IMR-90 (cell line): Measurements from ENCODE around the gene APAF1. TPM values are rescaled to one million over a fixed set of nuclear protein-coding genes. Genes with fewer than 3 reads are reported as not detected.

Source experiments
- ATAC-seq: fragments of 200-7000 bp; cut with Tn5 transposase; 2 replicates; pipeline ENCODE4 v1.9.1; 2020; ENCODE audit warnings: low read depth, mild to moderate bottlenecking, moderate library complexity
- BruUV-seq: library from RNA; stranded (reverse); fragments of 400-500 nt; replicated peaks from 2 replicates; lab custom pipeline; 2021; lab: Mats Ljungman, UMichigan
- CTCF ChIA-PET: fragments of 300-600 bp; formaldehyde crosslinking; extraction: SDS; loops from one replicate; lab custom pipeline; 2021; ENCODE audit warnings: antibody characterized with exemption; lab: Yijun Ruan, JAX
- POLR2A ChIA-PET: fragments of 300-600 bp; sonication (Branson Sonifier 250); formaldehyde crosslinking; loops from one replicate; lab custom pipeline; 2022; ENCODE audit warnings: antibody characterized with exemption; ENCODE audit not compliant: unreplicated experiment; lab: Charles Lee
- DNase-seq: peaks from one replicate; pipeline ENCODE4 v3.0.0; 2013
- H2AFZ ChIP-seq: replicated peaks from 2 replicates; pipeline ENCODE3; 2013; ENCODE audit warnings: low read length, mild to moderate bottlenecking; ENCODE audit not compliant: poor library complexity
- H2AK5ac ChIP-seq: 2 replicates; pipeline ENCODE4 v1.6.1; 2013; ENCODE audit warnings: low read depth, low read length, inconsistent platforms
- H2AK9ac ChIP-seq: replicated peaks from 2 replicates; pipeline ENCODE3; 2013; ENCODE audit warnings: mild to moderate bottlenecking, low read depth, low read length, moderate library complexity; ENCODE audit not compliant: poor library complexity
- H2BK120ac ChIP-seq: 2 replicates; pipeline ENCODE4 v1.6.1; 2013; ENCODE audit warnings: low read depth, low read length, inconsistent platforms
- H2BK15ac ChIP-seq: 3 replicates; pipeline ENCODE4 v1.6.1; 2013; ENCODE audit warnings: low read depth, low read length, inconsistent platforms
- H2BK20ac ChIP-seq: 2 replicates; pipeline ENCODE4 v1.6.1; 2013; ENCODE audit warnings: low read depth, mild to moderate bottlenecking, inconsistent platforms, low read length, moderate library complexity
- H2BK5ac ChIP-seq: 2 replicates; pipeline ENCODE4 v1.6.1; 2013; ENCODE audit warnings: mild to moderate bottlenecking, low read depth, low read length, inconsistent platforms; ENCODE audit not compliant: poor library complexity, severe bottlenecking
- H3K14ac ChIP-seq: replicated peaks from 2 replicates; pipeline ENCODE4 v1.6.1; 2013; ENCODE audit warnings: low read depth, low read length, inconsistent platforms
- H3K18ac ChIP-seq: 2 replicates; pipeline ENCODE4 v1.6.1; 2013; ENCODE audit warnings: low read depth, low read length, control low read depth
- H3K23ac ChIP-seq: 2 replicates; pipeline ENCODE4 v1.6.1; 2013; ENCODE audit warnings: low read depth, low read length, inconsistent platforms
- H3K27ac ChIP-seq: 2 replicates; pipeline ENCODE4 v1.5.1; 2013; ENCODE audit warnings: mild to moderate bottlenecking, control low read depth, low read length; ENCODE audit not compliant: insufficient read depth
- H3K27me3 ChIP-seq: 2 replicates; pipeline ENCODE4 v1.6.1; 2013; ENCODE audit warnings: low read length; ENCODE audit not compliant: control insufficient read depth, insufficient read depth
- H3K36me3 ChIP-seq: 2 replicates; pipeline ENCODE4 v1.6.1; 2013; ENCODE audit warnings: low read length, mixed read lengths; ENCODE audit not compliant: control insufficient read depth, insufficient read depth
- H3K4ac ChIP-seq: 2 replicates; pipeline ENCODE4 v1.6.1; 2013; ENCODE audit warnings: low read depth, low read length, inconsistent platforms
- H3K4me1 ChIP-seq: 2 replicates; pipeline ENCODE4 v1.6.1; 2013; ENCODE audit warnings: low read length, mixed read lengths; ENCODE audit not compliant: control insufficient read depth, insufficient read depth
- H3K4me2 ChIP-seq: 2 replicates; pipeline ENCODE4 v1.6.1; 2013; ENCODE audit warnings: low read depth, mild to moderate bottlenecking, control low read depth, low read length, moderate library complexity
- H3K4me3 ChIP-seq: 2 replicates; pipeline ENCODE4 v1.5.1; 2013; ENCODE audit warnings: low read depth, mild to moderate bottlenecking, control low read depth, low read length, moderate library complexity; ENCODE audit not compliant: insufficient read depth
- H3K56ac ChIP-seq: 2 replicates; pipeline ENCODE4 v1.6.1; 2013; ENCODE audit warnings: low read length, inconsistent platforms; ENCODE audit not compliant: insufficient read depth; ENCODE audit errors: extremely low read depth
- H3K79me1 ChIP-seq, 2 experiments: 2 replicates each; pipeline ENCODE4 v1.6.1; 2013; ENCODE audit warnings: low read length in 2 of 2, inconsistent platforms in 1 of 2, low read depth in 1 of 2
- H3K9ac ChIP-seq: 2 replicates; pipeline ENCODE4 v1.6.1; 2013; ENCODE audit warnings: low read depth, low read length, control low read depth
- H3K9me1 ChIP-seq: 2 replicates; pipeline ENCODE4 v1.6.1; 2013; ENCODE audit warnings: low read length, inconsistent platforms; ENCODE audit not compliant: insufficient read depth
- H3K9me3 ChIP-seq: 2 replicates; pipeline ENCODE4 v1.6.1; 2013; ENCODE audit warnings: low read length; ENCODE audit not compliant: control insufficient read depth, insufficient read depth
- H4K20me1 ChIP-seq: 2 replicates; pipeline ENCODE4 v1.6.1; 2013; ENCODE audit warnings: low read length, inconsistent platforms; ENCODE audit not compliant: insufficient read depth
- H4K5ac ChIP-seq: 2 replicates; pipeline ENCODE4 v1.6.1; 2013; ENCODE audit warnings: mild to moderate bottlenecking, low read depth, low read length, control low read depth
- H4K8ac ChIP-seq, 2 experiments: 2 replicates each; pipeline ENCODE4 v1.6.1; 2013; ENCODE audit warnings: low read depth in 2 of 2, low read length in 2 of 2, control low read depth in 1 of 2, inconsistent platforms in 1 of 2
- H4K91ac ChIP-seq: 2 replicates; pipeline ENCODE4 v1.6.1; 2013; ENCODE audit warnings: low read depth, low read length, inconsistent platforms; ENCODE audit not compliant: insufficient read depth
- BHLHE40 ChIP-seq: fragments of 150-350 bp; IDR thresholded peaks from 2 replicates; pipeline ENCODE4 v1.6.1; 2016; ENCODE audit warnings: mild to moderate bottlenecking, low read depth, low read length
- CEBPB ChIP-seq: IDR thresholded peaks from 2 replicates; pipeline ENCODE4 v1.6.1; 2012; ENCODE audit warnings: low read depth, low read length, improper control_type of control experiment
- CHD1 ChIP-seq: IDR thresholded peaks from 2 replicates; pipeline ENCODE4 v1.6.1; 2012; ENCODE audit warnings: low read depth, low read length, improper control_type of control experiment
- CTCF ChIP-seq: conservative IDR thresholded peaks from 2 replicates; pipeline ENCODE4 v1.5.1; 2012; ENCODE audit warnings: mild to moderate bottlenecking, low read depth, low read length, improper control_type of control experiment
- MAFK ChIP-seq: IDR thresholded peaks from 2 replicates; pipeline ENCODE4 v1.6.1; 2012; ENCODE audit warnings: low read depth, low read length, improper control_type of control experiment
- MXI1 ChIP-seq: IDR thresholded peaks from 2 replicates; pipeline ENCODE4 v1.6.1; 2012; ENCODE audit warnings: low read depth, mild to moderate bottlenecking, low read length, moderate library complexity, borderline replicate concordance
- NFE2L2 ChIP-seq: fragments of 150-350 bp; IDR thresholded peaks from 2 replicates; pipeline ENCODE4 v1.6.1; 2016; ENCODE audit warnings: low read depth, mild to moderate bottlenecking, low read length
- POLR2A ChIP-seq: IDR thresholded peaks from 2 replicates; pipeline ENCODE4 v1.6.1; 2012; ENCODE audit warnings: mild to moderate bottlenecking, low read depth, low read length
- RAD21 ChIP-seq: IDR thresholded peaks from 2 replicates; pipeline ENCODE4 v1.6.1; 2012; ENCODE audit warnings: low read length, improper control_type of control experiment
- RCOR1 ChIP-seq: IDR thresholded peaks from 2 replicates; pipeline ENCODE4 v1.6.1; 2012; ENCODE audit warnings: mild to moderate bottlenecking, low read length, improper control_type of control experiment; ENCODE audit not compliant: insufficient replicate concordance
- RFX5 ChIP-seq: IDR thresholded peaks from 2 replicates; pipeline ENCODE4 v1.8.0; 2012; ENCODE audit warnings: low read depth, mild to moderate bottlenecking, low read length, moderate library complexity
- dilution Hi-C: fragments of 300-500 bp; cut with HindIII; formaldehyde crosslinking; loops from one replicate; pipeline ENCODE4 v1.14.3; 2018; ENCODE audit warnings: low sequenced_read_pairs; ENCODE audit not compliant: unreplicated experiment
- in situ Hi-C: fragments of 300-500 bp; cut with MboI; formaldehyde crosslinking; loops from 3 replicates; pipeline ENCODE4 v1.14.3; 2019; ENCODE audit warnings: low sequenced_read_pairs, inconsistent platforms, mixed read lengths
- intact Hi-C: fragments of 100-400 bp; cut with micrococcal nuclease; formaldehyde crosslinking; loops from 2 replicates; pipeline ENCODE4 v1.10.0; 2022
- polyA plus RNA-seq, 3 experiments: library from polyadenylated mRNA; depleted of rRNA; stranded (reverse); fragments of >200 nt; gene quantifications; 2 replicates each; pipeline ENCODE4 v1.2.3, GENCODE V29; 2012; ENCODE audit warnings: low replicate concordance in 1 of 3
- total RNA-seq: library from RNA; depleted of rRNA; stranded (reverse); fragments of >200 nt; gene quantifications from 2 replicates; pipeline ENCODE4 v1.2.3, GENCODE V29; 2012

Gene APAF1
- total and polyA plus RNA-seq, 2 of the 4 experiments (the other 2 are of a cell fraction): 10.9 to 32.8 TPM

- CTCF ChIA-PET: interaction anchor here (1.5 kb wide), 1 partner anchor 9 kb away, joined by 4 read pairs; no protein-coding TSS in a partner anchor
- H4K5ac ChIP-seq: no peak overlapping the region
These were observed 88.7 kb downstream of the APAF1 start for GRCh38 chr12:98733667-98734350.

More at GRCh38 chr12:98733667-98734350, 88.7 kb downstream of the APAF1 start:
- Histone ChIP-seq H3K56ac (no peak overlapping the region), H3K79me1 (peaks cover 0 to 5% of the 10 kb centered on the region in 2 experiments; a peak in 2 of 4 replicates), H4K8ac (no peak overlapping the region), H3K23ac (no peak overlapping the region), H2BK15ac (no peak overlapping the region), H2AK5ac (no peak overlapping the region), H2BK5ac (no peak overlapping the region), H2AK9ac (no peak overlapping the region), H4K20me1 (no peaks in the 10 kb centered on the region), H2BK120ac (no peak overlapping the region), H3K4ac (no peak overlapping the region), H3K36me3 (peaks cover 19% of the 10 kb centered on the region), H2BK20ac (no peak overlapping the region), H3K4me2 (no peak overlapping the region), H2AFZ (no peak overlapping the region), H3K18ac (no peak overlapping the region), H4K91ac (no peak overlapping the region), H3K4me3 (no peak overlapping the region), H3K27me3 (no peaks in the 10 kb centered on the region), H3K9ac (no peak overlapping the region), H3K27ac (no peak overlapping the region), H3K14ac (no peak overlapping the region), H3K4me1 (peaks cover 14% of the 10 kb centered on the region; the same call in 1 of the 2 replicates), H3K9me1 (peaks cover 12% of the 10 kb centered on the region), H3K9me3 (no peaks in the 10 kb centered on the region)
- intact Hi-C loops (no loop called here), dilution Hi-C loops (no loop called here), in situ Hi-C loops (no loop called here)
- POLR2A ChIA-PET: no interaction called here
- TF ChIP-seq CHD1: no peak
- TF ChIP-seq CTCF: no peak
- no peak for TF ChIP-seq RFX5
- TF ChIP-seq BHLHE40: no peak
- no peak for TF ChIP-seq MXI1
- TF ChIP-seq RCOR1: no peak
- no peak for TF ChIP-seq NFE2L2
- no peak for TF ChIP-seq POLR2A
- no peak for TF ChIP-seq RAD21
- TF ChIP-seq MAFK: no peak
- no peak for TF ChIP-seq CEBPB
- DNase-seq (peak; percentile 44), ATAC-seq (no peak)
- no TSS peak for BruUV-seq
